Sciatic nerve (tissue), 2 donors: Measurements from ENCODE around the gene AVP. TPM values are rescaled to one million over a fixed set of nuclear protein-coding genes. Genes with fewer than 3 reads are reported as not detected.
A peak's percentile ranks its signal among the peaks of the same experiment; 100 is the strongest.
"Not testable (repeated sequence)": the region's sequence is repeated elsewhere in the genome, so short reads cannot be mapped to it uniquely, and the experiment has no call there.

ENCODE experiments used
- ATAC-seq: fragments of 200-7000 bp; cut with Tn5 transposase; one replicate; pipeline ENCODE4 v1.9.1; 2020; ENCODE audit warnings: mild to moderate bottlenecking, moderate library complexity
- DNase-seq: peaks from one replicate; pipeline ENCODE4 v3.0.0-alpha.2; 2020; ENCODE audit warnings: low spot score
- intact Hi-C: fragments of 100-400 bp; cut with DNase I; formaldehyde crosslinking; loops from one replicate; pipeline ENCODE4 v1.14.2; 2022
- total RNA-seq: library from RNA; stranded (reverse); fragmentation: NEBNext Ultra II Directional; extraction: Animal tissue kit (Norgen Biotek cat#: 25700); gene quantifications from one replicate; pipeline ENCODE4 v1.2.1, GENCODE V29; 2021
- donor health status: DM: no; HTN: no; CAD: no.
- donor health status: DM: no; HTN: no; CAD: no.

Gene AVP
- total RNA-seq = not detected

GRCh38 chr20:3084283-3084985 is at the start of gene AVP:
AVP (minus strand) TSS chr20:3084724; CDS start chr20:3084674, 50 bp downstream.
- ATAC-seq = no peak
- no peak for DNase-seq
- intact Hi-C loops = no loop called here

- DNase-seq (no peak), ATAC-seq (no peak)
- intact Hi-C loops = no loop called here
These were observed 49.6 kb upstream of the AVP start for GRCh38 chr20:3134151-3134550.

GRCh38 chr20:3133155-3133554 is 48.6 kb upstream of the AVP start:
- no peak for DNase-seq
- no peak for ATAC-seq
- intact Hi-C loops = no loop called here

- no peak for ATAC-seq
- no peak for DNase-seq
- intact Hi-C loops = no loop called here
These were observed 45.6 kb upstream of the AVP start for GRCh38 chr20:3130051-3130600.

- intact Hi-C loops = no loop called here
- no peak for ATAC-seq
- DNase-seq = no peak
These were observed 44.6 kb upstream of the AVP start for GRCh38 chr20:3129094-3129493.

- intact Hi-C loops = no loop called here
These were observed 43.9 kb upstream of the AVP start for GRCh38 chr20:3128275-3128984.

GRCh38 chr20:3126527-3126859 is 42.0 kb upstream of the AVP start:
- intact Hi-C loops = no loop called here
- ATAC-seq = no peak

More at GRCh38 chr20:3128275-3128984, 43.9 kb upstream of the AVP start:
- DNase-seq (no peak), ATAC-seq (no peak)

GRCh38 chr20:3125776-3126526 is 41.4 kb upstream of the AVP start:
- ATAC-seq, intact Hi-C loops, DNase-seq: not testable (repeated sequence)

More at GRCh38 chr20:3126527-3126859, 42.0 kb upstream of the AVP start:
- DNase-seq = no peak

GRCh38 chr20:3124773-3125560 is 40.4 kb upstream of the AVP start:
- ATAC-seq, intact Hi-C loops, DNase-seq: not testable (repeated sequence)

GRCh38 chr20:3124163-3124562 is 39.6 kb upstream of the AVP start:
- ATAC-seq, DNase-seq, intact Hi-C loops: not testable (repeated sequence)

GRCh38 chr20:3123542-3123941 is 39.0 kb upstream of the AVP start:
- intact Hi-C loops = no loop called here
- DNase-seq (no peak), ATAC-seq (no peak)

GRCh38 chr20:3121955-3122610 is 37.6 kb upstream of the AVP start:
- no peak for ATAC-seq
- intact Hi-C loops = no loop called here
- no peak for DNase-seq

- intact Hi-C loops = no loop called here
- DNase-seq (no peak), ATAC-seq (no peak)
These were observed 36.9 kb upstream of the AVP start for GRCh38 chr20:3121271-3121911.

GRCh38 chr20:3119044-3119443 is 34.5 kb upstream of the AVP start:
- DNase-seq (no peak), ATAC-seq (no peak)
- intact Hi-C loops = no loop called here

- DNase-seq = peak; percentile 71
- peak; percentile 94 for ATAC-seq
- intact Hi-C loops = not testable (repeated sequence)
These were observed 33.4 kb upstream of the AVP start for GRCh38 chr20:3117839-3118379.

GRCh38 chr20:3116341-3116740 is 31.8 kb upstream of the AVP start:
- intact Hi-C loops = no loop called here
- ATAC-seq (no peak), DNase-seq (no peak)

- no peak for DNase-seq
- ATAC-seq = peak; percentile 26
- intact Hi-C loops = no loop called here
These were observed 30.9 kb upstream of the AVP start for GRCh38 chr20:3115190-3116107.
